Mononuclear cell (primary cell): ENCODE results near the gene KANK4. TPM values are rescaled to one million over a fixed set of nuclear protein-coding genes. Genes with fewer than 3 reads are reported as not detected.

Experiments used
- H3K27me3 ChIP-seq: 2 replicates; pipeline ENCODE4 v1.6.0; 2011; ENCODE audit warnings: low read length, control low read depth; ENCODE audit not compliant: insufficient read depth
- H3K4me1 ChIP-seq: 2 replicates; pipeline ENCODE4 v1.5.1; 2011; ENCODE audit warnings: mild to moderate bottlenecking, low read length, control low read depth; ENCODE audit not compliant: insufficient read depth
- H3K4me3 ChIP-seq: 2 replicates; pipeline ENCODE4 v1.5.1; 2011; ENCODE audit warnings: mild to moderate bottlenecking, low read length, moderate library complexity
- H3K9me3 ChIP-seq: 2 replicates; pipeline ENCODE4 v1.5.1; 2011; ENCODE audit warnings: low read depth, mild to moderate bottlenecking, control low read depth, low read length
- total RNA-seq: library from RNA; depleted of rRNA; stranded (reverse); fragments of >200 nt; gene quantifications from one replicate; pipeline ENCODE4 v1.2.3, GENCODE V29; 2012

Gene KANK4
- total RNA-seq, 1 donor, result not detected

DNA sequence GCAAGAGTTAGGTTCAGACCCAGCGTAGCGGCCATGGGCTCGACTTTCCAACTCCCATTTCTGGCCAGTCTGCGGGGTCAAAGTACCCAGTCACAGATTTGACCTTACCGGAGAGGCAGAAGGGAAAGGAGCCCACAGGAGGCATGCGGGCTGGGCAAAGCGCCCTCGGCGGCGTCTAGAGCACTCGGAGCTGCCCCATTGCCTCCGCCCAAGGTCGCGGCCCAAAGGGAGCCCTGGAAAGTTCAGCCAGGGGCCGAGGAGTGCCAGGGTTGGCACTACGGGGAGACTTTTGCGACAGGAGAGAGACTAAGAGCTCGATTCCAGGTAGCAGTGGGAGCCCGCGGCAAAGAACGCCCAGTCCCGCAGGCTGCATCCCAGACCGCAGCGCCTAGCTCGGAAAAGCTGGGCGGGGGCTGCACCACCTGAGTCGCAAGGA, 896 bp downstream of the KANK4 start:
- Histone ChIP-seq H3K4me3 (no peak overlapping the region), H3K9me3 (no peaks in the 10 kb centered on the region), H3K4me1 (no peaks in the 10 kb centered on the region), H3K27me3 (peaks cover 27% of the 10 kb centered on the region)

DNA sequence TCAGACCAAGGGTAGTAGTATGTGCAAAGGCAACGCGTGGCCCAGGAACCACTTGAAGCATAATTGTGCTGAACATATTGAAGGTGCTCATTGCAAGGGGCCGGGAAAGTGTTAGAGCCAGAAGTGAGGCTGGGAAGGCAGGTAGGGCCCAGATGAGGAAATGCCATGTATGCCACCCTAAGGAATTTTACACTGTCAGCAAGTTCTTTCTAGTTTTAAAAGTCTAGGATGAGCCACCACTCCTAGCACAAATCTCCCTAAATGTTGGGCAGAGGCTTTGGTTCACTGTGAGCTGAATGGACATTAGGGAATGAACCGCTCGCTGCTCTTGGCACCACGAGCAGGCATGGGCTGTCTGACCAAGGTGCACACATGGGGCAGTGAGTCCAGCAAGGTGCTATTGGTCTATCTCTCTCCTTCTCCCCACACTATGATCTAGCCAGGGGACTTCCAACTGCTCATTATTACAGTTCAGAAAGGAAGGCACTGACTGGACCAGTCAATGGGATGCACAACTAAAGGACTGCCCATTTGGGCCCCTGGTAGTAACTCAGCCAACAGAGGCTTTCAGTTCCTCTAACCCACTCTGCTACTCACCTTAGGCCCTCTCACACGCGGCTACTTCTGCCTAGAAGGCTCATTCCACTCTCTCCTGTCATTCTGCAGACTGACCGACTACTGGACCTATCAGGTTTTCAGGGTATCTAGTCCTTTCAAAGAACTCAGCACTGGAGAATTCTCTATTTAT, 2.0 kb downstream of the KANK4 start:
- no peaks in the 10 kb centered on the region for H3K4me1 ChIP-seq
- peaks cover 27% of the 10 kb centered on the region for H3K27me3 ChIP-seq
- no peak overlapping the region for H3K4me3 ChIP-seq
- H3K9me3 ChIP-seq, result no peaks in the 10 kb centered on the region

DNA sequence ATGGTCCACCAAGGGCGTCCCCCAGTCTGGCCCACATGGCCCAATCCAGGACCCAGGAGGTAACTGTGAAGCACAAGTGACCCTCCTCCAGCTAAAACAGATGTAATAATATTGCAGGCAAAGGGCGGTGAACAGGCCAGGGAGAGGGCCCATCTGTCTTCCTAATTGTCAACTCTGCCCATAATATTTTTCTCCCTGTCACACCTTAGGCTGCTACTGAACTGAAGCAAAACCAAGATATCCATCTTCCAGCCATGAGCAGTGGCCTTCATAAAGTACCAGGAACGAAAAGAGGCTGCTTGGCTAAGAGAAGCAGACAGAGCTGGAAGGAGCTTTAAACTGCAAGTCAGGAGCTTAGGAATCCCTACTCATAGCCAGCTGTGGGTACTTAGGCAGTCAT, 3.1 kb downstream of the KANK4 start:
- Histone ChIP-seq H3K9me3 (no peaks in the 10 kb centered on the region), H3K27me3 (peaks cover 27% of the 10 kb centered on the region), H3K4me3 (no peak overlapping the region), H3K4me1 (no peaks in the 10 kb centered on the region)

DNA sequence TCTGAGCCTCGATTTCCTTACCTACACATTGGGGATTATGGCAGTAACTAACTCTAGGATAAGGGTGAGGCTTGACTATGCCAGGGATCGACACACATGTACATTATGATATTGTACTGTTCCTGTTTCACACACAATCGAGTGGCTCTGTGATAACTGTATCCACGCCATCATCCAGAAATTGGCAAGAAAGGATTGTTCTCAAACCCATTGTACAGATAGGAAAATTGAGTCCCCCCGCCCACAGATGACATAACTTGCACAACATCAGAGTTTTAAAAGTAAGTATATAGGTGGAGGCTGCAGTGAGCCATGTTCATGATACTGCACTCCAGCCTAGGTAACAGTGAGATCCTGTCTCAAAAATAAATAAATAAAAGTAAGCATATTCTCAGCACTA, 3.8 kb downstream of the KANK4 start:
- peaks cover 27% of the 10 kb centered on the region for H3K27me3 ChIP-seq

DNA sequence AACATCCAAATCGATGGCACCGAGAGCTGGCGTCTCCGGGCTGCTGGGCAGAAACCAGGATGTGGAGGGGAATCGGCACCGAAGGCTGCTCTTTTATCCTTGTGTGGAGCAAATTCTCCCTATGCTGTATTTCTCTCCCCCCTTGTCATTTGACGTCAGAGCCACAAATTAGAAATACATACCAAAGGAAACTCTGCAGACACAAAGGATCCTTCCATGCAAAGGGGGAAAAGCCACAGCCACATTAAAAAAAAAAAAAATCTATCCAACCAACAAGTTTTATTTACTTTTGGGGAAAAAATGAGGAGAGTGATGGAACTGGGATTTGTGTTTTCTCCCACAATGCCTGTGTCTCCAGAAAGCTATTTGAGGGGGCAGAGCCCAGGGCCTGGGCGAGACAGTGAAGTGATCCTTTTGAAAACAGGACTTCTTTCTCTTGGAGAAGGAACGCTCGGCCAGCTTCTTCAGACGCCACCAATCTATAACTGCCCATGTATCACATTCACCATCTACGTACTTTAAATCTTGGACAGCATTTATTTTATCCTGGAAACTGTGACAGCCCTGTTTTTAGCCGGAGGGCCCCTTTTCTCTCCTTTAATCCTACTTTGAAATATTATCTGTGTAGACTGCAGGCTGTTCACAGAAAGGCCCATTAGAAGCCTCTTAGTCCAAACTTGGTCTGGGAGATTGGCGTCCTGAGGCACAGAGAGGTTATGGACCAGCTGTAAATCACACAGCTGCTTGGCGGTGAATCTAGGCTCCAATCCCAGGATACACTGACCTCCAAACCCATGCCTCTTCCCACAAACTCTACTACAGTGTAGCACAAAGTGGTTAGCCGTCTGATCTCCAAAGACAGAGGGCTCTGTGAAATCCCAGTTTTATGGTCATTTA, 4.5 kb downstream of the KANK4 start:
- Histone ChIP-seq H3K9me3 (no peaks in the 10 kb centered on the region), H3K4me3 (no peak overlapping the region), H3K4me1 (no peaks in the 10 kb centered on the region), H3K27me3 (peaks cover 22% of the 10 kb centered on the region)

More for the DNA sequence above, 3.8 kb downstream of the KANK4 start:
- no peak overlapping the region for H3K4me3 ChIP-seq
- H3K4me1 ChIP-seq, result no peaks in the 10 kb centered on the region
- H3K9me3 ChIP-seq, result no peaks in the 10 kb centered on the region

DNA sequence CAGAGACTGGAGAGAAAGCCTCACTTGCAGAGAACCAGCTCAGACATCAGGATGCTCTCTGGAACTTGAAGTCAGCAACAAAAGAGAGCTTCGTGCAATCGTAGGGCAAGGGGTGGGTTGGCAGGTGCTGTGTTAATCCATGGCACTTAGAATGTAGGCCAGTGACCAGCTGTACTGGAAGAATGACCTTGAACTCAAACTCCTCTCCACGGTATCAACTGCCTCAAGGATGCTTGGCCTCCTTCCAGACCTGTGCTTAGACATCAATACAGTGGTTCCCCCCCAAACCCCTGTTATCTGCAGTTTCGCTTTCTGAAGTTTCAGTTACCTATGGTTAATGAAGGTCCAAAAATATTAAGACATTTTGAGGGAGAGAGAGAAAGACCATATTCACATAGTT, 6.5 kb downstream of the KANK4 start:
- H3K4me3 ChIP-seq, result no peak overlapping the region
- H3K27me3 ChIP-seq, result peaks cover 5% of the 10 kb centered on the region
- H3K4me1 ChIP-seq, result no peaks in the 10 kb centered on the region

DNA sequence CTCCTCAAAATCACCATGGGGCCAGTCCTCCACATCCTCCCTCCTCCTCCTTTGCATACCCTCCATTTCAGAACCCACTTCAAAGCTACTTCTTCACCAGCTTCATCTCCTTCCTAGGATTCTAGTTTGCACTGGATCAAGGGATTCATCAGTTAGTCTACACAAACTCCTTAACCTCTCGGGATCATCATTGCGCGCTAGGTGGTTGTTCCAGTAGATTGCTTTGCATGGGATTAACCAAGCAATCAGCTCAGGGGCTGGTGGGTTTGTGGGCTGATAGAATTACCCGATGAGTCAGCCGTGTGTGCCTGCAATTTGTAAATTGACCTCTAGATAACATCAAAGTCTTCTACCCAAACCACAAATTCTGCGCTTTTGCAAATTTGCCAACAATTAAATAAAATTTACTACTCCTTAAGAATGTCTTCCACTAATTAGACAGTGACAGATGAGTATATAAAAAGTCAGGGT, 7.7 kb downstream of the KANK4 start:
- Histone ChIP-seq H3K9me3 (no peaks in the 10 kb centered on the region), H3K4me3 (no peak overlapping the region), H3K4me1 (no peaks in the 10 kb centered on the region), H3K27me3 (no peaks in the 10 kb centered on the region)

More for the DNA sequence above, 6.5 kb downstream of the KANK4 start:
- H3K9me3 ChIP-seq, result no peaks in the 10 kb centered on the region

DNA sequence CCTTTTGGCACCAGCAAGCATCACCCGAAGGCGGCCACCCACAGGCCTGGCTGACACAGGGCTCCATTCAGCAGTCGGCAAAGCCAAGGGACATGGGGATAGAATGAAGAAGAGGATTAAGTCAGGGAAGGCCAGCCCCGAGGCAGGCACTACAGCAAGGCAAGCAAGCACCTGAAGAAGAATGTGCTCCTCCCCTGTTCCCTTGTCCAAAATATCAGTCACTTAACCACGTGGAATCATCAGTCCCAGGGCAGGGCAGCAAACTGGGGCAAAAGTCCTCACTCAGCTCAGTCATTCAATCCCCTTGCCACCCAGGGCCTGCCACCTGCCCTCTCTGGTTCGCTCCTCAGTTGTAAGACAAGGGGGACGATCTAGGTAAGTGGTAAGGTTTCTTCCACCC, 9.3 kb downstream of the KANK4 start:
- Histone ChIP-seq H3K4me3 (no peak overlapping the region), H3K27me3 (no peaks in the 10 kb centered on the region), H3K4me1 (no peaks in the 10 kb centered on the region)

DNA sequence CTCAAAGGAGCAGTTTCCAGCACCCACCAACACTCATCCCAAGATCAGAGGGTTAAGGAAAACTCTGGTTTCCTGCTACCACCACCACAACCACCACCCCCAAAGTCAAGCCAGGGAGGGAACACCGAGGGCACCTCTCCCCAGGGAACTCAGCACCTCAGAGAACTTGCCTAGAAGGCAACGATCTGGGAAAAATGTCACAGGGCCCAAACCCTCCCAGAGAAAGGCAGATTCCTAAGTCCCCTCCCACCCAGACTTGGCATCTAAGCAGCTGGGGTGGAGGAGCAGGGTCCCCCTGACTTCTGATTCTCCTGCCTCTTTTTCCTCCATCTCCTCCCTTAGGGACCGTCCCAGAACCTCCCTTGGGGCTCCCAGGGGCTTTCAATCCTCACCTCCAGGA, 10.6 kb downstream of the KANK4 start:
- no peak overlapping the region for H3K4me3 ChIP-seq
- no peaks in the 10 kb centered on the region for H3K9me3 ChIP-seq
- H3K27me3 ChIP-seq, result no peaks in the 10 kb centered on the region
- H3K4me1 ChIP-seq, result no peaks in the 10 kb centered on the region

More for the DNA sequence above, 9.3 kb downstream of the KANK4 start:
- H3K9me3 ChIP-seq, result no peaks in the 10 kb centered on the region

DNA sequence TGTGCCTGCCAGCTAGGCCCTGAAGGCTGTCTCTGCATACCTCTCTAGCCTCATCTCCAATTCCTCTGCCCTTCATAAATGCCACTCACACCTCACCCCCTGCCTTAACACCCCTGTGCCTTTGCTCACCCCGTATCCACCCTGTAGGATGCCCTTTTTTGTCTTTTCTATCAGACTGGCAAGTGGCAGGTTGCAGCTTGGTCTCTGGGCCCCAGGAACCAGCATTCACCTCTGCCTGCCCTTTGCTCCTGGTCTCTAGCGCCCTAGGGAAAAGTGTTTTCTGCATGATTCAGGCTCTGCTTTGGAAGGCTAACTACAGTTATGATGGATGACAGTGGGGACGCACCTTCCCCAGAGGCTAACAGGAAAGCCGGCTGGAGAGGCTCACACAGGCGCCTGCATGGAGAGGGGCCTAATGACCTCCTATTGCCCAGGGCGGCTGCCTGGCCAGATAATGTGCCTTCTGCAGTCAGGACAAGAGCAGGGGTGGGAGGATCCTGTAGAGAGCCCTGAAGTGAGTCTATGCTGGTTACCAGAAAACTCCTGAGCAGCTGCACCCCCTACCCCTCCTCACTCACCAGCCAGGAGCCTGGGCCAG, 11.2 kb downstream of the KANK4 start:
- Histone ChIP-seq H3K4me3 (no peak overlapping the region), H3K9me3 (no peaks in the 10 kb centered on the region), H3K4me1 (no peaks in the 10 kb centered on the region), H3K27me3 (no peaks in the 10 kb centered on the region)

DNA sequence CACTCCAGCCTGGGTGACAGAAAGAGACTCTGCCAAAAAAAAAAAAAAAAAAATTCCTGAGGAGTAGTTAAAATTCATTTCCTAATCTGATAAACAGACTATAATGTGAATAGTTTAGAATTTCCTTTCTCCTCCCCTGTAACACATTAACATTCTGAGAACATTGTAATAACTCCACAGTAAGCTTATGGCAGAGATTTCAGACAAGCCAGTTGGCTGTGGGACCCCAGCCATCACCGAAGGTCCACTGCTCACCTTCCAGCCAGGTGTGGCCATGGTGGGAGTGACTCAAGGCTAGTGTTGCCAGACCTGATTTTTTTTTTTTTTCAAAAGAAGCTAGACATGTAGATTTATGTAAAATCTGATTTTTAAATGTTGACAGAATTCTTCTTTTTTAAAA, 11.8 kb downstream of the KANK4 start:
- no peaks in the 10 kb centered on the region for H3K4me1 ChIP-seq
- H3K4me3 ChIP-seq, result no peak overlapping the region
- H3K9me3 ChIP-seq, result no peaks in the 10 kb centered on the region
- no peaks in the 10 kb centered on the region for H3K27me3 ChIP-seq

DNA sequence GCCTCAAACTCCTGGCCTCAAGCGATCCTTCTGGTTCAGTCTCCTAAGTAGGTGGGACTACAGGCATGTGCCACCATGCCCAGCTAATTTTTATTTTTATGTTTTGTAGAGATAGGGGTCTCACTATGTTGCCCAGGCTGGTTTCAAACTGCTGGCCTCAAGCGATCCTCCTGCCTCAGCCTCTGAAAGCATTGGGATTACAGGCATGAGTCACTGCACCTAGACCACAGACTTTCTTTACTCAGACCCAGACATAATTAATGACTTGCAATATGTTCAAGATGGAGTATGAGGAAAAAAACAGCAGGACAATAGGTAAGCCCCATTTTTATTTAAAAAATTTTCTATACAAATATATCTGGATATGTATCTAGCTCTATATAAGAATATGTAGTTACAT, 13.2 kb downstream of the KANK4 start:
- Histone ChIP-seq H3K4me1 (no peaks in the 10 kb centered on the region), H3K4me3 (no peak overlapping the region), H3K9me3 (no peaks in the 10 kb centered on the region), H3K27me3 (no peaks in the 10 kb centered on the region)

DNA sequence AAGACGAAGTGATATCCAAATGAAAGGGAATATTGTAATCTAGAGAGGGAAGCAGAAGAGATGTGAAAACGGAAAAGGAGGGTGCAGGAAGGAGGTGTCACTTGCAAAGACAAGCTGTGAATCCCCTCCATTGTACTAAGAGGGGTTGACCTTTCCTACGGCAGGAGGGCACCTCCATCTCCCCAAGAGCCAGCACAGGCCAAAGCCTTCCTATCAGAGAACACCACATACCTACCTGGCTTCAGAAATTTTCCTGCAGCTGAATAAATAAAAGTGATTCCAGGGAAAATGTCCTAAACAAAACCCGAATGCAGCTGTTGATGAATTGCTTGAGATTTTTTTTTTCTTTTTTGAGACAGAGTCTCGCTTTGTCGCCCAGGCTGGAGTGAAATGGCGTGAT, 14.3 kb downstream of the KANK4 start:
- H3K4me3 ChIP-seq, result no peak overlapping the region
- H3K4me1 ChIP-seq, result no peaks in the 10 kb centered on the region
- H3K9me3 ChIP-seq, result no peaks in the 10 kb centered on the region
- H3K27me3 ChIP-seq, result no peaks in the 10 kb centered on the region

DNA sequence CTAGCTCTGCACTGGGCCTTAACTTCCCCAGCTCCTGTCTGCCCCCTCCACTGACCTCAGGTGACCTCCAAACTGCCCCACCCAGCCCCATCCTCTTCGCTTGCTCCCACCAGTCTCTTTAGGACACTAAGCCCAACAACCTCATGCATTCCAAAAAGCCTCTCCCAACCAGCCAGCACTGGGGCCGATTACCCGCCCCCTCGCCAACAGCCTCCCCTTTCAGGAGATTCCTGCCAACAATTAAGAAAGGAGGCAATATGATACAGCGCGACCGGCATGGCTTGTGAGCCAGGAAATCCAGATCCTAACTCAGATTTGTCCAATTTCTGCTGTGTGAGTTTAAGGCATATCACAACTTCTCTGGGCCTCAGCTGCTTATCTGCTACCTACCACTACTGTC, 14.7 kb downstream of the KANK4 start:
- Histone ChIP-seq H3K4me1 (no peaks in the 10 kb centered on the region), H3K27me3 (no peaks in the 10 kb centered on the region), H3K9me3 (no peaks in the 10 kb centered on the region), H3K4me3 (no peak overlapping the region)

DNA sequence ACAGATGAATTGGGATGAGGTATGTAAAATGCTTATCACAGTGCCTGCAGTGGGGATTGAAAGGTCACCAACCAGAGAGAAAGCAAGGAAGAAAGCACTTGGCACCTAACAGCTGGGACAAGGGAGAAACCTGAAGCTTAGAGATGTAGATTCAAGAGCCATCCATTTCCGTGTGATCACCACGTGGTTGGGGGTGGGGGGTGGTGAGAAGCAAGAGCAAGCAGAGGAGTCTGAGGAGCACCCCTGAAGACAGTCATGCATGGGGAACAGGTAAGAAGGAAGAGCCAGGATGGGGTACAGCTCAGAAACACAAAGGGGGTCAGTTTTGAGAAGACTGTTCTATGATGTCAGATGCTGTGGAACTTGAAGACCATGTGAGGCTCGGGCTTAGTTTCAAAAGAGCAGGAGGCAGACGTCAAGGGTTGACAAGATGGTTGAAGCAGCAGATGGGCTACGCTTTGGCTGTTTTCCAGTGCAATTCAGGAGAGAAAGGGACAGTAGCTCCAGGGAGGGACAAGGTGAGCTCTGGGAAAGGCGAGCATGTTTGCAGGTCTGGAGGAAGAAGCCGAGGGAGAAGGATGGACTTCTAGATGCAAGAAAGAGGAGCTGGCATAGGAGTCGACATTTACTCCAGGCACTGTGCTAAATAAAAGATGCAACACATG, 17.4 kb downstream of the KANK4 start:
- no peaks in the 10 kb centered on the region for H3K9me3 ChIP-seq

More for the DNA sequence above, 17.4 kb downstream of the KANK4 start:
- Histone ChIP-seq H3K4me3 (no peak overlapping the region), H3K27me3 (no peaks in the 10 kb centered on the region), H3K4me1 (no peaks in the 10 kb centered on the region)
